Stimulated activated CD4-positive, alpha-beta T cell treated with anti-CD3 and anti-CD28 coated beads, Interleukin-1b, Interleukin-23, amount 100 ng/mL, for 4 hours (primary cell): Measurements from ENCODE around the gene MYZAP.

ENCODE experiments used
- DNase-seq, 2 donors: peaks; one replicate each; pipeline ENCODE4 v3.0.0-alpha.2; 2020; ENCODE audit warnings: low read depth in 2 of 2

The MYZAP gene

DNA sequence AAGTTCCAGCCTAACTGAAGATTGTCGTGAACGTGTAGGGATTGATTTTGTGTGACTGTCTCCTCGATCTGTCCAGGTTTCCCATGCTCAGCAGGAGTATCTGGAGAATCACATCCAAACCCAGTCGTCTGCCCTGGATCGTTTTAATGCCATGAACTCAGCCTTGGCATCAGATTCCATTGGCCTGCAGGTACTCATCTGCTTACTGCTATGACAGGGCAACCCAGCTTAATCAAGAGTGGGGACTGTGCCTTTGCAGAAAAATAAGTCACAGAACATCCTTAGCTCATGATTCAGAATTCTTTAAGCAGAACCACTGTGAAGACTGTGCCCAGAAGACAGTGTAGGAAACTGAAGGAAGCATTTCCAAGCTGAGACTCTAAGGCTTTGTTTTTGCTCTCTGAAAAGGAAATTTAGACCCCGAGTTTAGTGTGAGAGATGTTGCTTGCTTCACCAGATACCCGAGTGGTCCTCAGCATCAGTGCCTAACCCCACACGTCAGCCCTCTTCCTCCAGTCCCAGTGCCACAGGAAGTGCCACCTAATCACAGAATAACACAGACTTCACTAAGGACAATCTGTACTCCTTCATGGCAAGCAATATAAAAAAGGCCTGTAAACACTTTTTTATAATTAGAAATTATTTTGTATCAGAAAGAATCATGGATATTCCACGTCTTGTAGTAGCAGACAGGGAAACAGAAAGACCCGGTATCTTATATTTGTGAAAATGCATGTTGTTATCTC, 34.2 kb downstream of the MYZAP start:
- no peak for DNase-seq

DNA sequence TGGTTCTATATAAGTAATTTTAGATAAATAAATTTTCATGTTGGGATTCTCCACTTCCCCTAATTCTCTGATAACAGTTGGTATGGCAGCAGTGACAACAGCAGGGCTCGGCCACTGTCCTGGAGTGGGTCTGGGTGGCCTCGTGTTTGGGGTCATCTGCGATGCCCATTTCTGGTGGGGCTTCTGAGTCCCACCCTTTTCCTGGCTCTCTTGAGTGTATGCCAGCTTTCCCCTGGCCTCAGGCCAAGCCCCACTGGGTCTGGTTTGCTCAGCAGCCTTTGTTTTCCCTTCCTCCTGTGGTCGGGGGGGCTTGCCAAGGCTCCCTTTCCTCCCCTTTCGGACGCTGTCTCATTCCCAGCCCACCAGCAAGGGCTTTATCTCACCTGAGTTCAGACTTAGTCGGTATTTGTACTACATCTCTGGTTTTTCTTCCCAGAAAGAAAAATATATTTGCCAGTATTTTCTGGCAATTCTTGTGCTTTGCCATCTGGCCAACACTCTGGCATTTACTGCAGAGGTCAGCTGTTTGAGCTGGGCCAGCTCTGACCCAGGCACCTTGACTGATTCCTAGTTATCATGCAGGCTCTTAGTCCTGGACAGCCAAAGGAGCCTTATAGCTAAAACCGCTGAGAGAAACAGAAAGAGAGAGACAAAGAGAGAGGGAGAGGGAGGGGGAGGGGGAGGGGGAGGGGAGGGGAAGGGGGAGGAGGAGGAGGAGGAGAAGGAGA, 35.2 kb downstream of the MYZAP start:
- DNase-seq: no peak

DNA sequence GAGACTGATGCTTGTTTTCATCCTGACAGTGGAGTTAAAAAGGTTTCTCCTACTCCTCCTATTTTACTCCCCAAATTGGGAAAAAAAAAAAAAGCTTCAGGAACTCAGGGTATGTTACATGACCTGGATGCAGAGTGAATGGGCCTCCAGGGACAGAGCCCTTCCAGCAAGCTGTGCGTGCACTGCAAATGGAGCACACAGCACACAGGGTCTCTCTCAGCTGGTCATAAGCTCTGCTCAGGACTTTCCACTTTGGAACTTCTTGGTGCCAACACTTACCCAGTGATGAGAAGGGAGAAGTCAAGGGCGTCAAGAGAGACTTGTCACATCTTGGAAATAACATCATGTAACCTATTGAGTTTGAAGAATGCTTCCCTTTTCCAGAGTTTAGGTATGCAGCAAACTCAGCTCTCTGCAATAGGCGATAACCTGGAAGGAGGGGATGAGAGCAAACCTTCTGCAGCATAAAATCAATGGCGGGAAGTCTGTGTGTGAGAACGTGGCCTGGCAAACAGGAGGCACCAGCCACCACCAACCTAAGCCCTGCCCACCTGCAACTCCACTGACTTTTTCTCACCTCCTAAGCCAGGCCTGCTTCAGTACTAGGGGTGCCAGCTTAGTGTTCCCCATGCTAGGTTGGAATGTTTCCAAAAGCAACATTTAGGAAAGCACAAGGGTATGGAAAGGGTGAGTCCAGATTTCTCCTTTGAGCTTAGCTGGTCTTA, 39.8 kb downstream of the MYZAP start:
- DNase-seq: no peak

DNA sequence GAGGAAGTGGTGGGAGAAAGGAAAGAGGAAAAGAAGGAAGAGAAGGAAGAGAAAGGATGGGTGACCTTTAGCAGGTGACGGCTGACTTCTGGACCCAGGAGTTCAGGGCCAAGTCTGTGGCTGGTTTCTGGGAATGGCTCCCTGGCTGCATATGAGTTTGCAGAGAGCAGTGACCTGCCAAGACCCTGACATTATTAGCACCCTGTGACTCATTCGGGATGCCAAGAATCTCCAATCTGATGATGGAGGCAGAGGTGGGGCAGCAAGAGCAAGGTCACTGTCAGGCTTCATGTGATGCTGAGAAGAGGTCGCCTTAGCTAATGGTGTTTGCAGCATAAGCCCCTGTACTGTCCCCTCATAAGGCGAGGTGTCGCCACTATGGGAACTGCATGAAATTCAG, 42.6 kb downstream of the MYZAP start:
- no peak for DNase-seq

DNA sequence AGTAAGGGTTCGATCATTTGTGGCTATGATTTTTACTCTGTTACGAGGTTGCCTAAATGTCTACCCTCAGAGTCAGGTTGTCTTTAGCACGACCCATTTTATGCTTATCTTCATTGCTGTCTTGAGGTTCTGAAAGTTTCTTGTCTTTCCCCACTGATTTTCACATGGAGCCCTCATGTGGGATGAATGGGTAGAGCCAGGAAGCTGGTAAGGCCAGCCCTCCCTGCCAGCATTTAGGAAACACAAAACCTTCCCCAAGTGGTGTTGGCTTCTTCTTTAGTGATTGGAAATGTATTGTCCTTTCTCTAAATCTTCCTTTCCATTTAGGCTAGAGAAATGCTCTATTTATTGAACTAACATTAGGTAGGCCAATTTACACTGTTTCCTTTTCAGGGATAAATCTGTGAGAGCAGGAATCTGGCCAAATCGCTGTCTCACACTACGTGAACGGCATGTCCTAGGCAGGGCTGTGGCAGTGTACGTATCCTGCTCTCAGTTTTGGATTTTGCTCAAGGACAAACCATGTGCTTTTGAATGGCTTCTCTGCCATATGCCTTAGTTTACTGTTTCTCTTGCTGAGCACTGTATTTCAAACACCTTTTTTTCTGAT, 43.7 kb downstream of the MYZAP start:
- no peak for DNase-seq

DNA sequence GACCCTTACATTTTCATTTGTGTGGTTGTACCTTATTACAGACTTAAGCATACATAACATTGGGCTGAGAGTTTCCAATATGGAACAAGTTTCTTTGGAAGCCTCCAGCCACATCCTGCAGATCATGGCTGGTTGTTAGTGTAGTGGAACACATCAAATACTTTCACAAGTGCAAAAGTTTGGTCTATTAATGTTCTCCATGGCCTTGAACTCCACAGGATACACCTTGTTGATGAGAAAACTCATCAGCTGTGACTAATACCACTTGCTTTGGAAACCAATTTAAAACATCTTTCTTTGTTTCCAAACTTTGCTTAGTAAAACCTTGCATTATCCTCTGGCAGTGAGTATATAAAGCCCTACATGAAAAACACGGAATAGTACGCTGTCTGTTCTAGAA, 46.1 kb downstream of the MYZAP start:
- no peak for DNase-seq

DNA sequence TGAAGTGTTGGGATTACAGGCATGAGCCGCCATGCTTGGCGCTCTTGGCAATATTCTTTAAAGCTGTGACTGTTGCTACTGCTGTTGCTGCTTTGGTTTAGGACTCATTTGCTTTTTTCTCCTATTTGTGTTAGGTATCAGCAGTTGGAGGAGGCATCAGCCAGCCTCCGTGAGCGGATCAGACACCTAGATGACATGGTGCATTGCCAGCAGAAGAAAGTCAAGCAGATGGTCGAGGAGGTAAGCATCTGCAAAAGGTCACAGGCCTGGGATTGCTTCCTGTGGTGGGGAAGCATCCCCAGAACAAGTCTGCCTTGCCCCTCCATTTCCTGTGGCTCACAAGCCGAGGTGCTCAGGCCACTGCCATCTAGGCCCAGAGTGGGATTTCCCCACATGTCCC, 47.6 kb downstream of the MYZAP start:
- DNase-seq: no peak

DNA sequence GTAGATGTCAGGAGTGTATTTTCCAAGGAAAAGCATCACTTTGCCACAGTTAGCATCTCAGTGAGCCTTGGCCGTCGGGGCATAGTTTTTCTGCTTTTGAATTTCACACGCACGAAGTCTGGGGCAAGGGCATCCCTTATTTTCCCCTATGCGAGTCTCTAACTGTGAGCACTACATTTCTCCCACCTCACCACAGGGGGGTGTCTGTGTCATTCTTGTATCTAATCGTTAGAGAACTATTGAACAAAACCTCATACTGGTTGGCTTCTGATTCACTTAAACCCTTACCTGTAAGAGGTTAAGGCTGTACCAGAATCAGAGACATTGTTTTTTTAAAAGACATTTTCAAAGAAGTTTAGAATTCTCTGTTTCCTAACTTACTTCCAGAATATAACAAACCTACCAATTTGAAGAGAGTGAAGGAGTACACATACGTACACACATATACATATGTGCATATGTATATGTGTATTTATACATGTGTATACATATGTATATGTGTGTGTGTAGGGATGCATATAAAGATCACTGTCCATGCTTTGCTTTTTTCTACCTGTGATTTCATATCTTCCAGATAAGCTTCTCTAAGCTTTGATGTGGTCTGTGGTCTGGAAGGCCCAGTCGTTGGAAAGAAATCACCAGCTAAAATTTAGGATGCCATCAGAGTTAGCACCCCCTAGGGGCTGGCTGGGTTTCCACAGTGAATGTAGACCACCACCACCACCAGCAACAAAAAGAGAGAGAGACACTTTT, 49.4 kb downstream of the MYZAP start:
- no peak for DNase-seq

DNA sequence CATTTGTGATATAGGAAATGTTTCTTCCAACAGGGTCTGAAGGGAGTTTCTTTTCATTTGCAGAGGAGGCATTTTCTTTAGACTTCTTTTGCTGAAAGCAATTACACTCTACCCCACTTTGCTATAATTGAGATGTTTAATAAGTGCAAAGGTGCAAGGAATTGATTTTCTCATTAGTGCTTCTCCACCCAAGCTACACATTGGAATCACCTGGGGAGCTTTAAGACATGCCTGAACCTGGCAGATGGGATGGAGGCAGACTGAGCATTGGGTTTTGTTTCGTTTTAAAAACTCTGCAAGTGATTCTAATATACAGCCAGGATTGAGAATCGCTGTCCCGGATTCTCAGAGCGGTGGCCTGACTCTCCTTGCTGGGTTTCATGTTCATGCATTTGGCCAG, 52.1 kb downstream of the MYZAP start:
- no peak for DNase-seq

DNA sequence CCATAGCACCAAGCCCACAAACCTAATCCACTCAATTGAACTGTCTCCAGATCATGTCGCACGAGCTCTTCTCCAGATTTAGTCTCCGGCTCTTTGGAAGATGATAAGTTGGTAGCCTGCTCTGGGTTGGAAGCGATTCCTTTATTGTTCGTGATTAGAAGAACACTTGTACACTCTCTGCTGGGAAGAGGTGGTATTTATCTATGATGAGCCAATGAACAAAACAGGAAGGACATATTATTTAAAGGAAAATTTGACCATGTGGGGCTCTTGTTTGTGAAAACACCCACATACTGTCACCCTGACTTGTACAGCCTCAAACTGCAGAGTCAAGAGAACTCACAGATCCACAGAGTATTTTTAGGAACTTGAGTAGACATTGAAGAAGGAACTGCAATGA, 54.4 kb downstream of the MYZAP start:
- DNase-seq: no peak

DNA sequence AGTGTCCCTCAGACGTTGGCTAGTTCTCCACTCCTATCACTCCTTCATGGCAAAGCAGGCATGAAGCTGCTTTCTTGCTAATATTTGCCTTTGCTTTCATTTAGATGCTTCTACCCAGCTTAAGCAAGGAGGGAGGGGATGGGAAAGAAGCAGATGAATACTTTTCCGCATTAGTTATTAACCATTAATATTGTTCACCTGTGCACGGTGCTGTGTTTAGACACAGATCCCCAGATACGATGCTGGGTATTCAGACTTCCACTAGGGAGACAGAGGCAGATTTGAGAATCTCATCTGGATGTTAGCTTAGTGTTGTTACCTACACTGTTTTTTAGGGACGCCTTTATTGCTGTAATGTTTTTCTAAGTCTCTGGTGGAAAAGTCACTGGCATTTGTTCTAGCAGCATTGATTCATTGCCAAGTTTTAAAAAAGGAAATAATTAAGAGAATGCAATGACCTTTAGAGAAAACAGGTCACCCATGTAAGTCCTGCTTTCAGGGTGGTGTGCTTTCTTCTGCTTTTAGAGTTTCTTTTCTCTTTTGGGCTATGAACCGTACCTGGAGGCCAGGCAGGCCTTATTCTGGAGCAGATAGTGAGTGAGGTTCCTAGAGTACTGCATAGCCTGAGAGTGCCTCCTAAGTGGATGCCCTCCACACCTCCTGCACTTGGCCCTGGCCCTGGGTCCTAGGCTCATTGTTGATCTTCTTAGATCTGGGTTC, 55.5 kb downstream of the MYZAP start:
- DNase-seq: no peak

DNA sequence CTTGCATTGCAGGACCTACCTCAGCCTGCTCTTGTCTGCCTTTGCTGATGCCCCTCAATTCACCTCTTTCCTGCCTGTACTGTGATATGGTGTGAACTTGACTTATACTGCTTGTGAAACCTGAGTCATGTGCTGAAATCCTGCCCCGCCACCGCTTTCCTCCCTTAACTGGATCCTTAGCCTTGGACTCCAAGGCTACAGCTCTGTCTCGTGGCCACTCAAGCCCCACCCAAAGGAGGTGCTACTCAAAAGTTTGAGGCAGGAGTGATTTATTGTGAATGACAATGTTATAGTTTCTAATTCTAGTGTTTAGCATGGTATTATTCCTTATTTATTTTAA, 56.1 kb downstream of the MYZAP start:
- no peak for DNase-seq

DNA sequence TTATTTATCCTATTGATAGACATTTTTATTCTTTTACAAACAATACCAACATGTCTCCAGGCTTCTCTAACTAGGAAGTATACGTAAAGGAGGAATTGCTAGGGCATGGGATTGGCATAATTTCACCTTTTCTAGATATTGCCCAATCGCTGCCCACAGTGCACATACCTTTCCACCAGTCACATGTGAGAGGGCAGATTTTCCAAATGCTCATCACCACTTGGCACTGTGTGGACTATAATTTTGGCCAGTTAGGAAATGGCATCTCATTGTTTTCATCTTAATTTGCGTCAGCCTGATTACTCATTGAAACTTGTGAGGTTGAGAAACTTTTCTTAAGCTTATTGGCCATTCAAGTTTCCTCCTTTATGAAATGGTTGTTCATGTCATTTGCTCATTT, 57.4 kb downstream of the MYZAP start:
- DNase-seq: no peak

DNA sequence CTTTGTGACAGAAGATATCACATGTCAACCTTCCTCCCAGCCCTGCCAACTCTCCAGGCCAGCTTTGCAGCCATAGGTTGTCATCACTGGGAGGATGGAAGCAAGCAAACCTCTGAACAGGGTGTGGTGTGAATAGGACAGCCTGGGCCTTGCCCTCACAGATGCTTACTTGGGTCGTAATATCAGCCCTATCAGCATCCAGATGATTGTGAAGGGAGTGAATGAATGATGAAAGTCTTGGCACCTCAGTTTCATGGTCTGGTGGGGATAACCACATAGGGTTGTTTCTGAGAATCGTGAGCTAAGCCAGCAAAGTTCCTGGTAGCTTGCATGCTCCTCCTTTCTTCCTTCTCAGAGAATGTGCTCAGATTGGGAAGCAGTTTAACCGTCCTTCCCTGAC, 59.7 kb downstream of the MYZAP start:
- DNase-seq: no peak

DNA sequence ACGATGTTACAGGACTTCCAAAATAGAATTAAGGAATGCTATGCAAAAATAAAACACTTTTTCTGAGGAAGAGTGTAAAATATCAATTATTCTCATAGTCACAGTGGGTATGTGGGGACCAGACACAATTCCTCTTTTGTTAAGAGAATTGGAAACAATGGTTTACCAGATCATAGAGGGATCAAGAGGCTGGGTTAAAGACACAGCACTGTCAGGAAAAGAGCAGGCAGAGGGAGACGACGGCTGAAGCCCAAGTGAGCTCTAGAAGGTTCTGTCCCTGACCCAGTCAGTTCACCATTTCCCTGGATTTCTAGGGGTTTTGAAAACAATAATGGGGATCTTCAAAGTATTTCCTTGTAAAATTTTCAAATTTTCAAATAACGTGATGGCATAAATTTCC, 60.8 kb downstream of the MYZAP start:
- DNase-seq: no peak

DNA sequence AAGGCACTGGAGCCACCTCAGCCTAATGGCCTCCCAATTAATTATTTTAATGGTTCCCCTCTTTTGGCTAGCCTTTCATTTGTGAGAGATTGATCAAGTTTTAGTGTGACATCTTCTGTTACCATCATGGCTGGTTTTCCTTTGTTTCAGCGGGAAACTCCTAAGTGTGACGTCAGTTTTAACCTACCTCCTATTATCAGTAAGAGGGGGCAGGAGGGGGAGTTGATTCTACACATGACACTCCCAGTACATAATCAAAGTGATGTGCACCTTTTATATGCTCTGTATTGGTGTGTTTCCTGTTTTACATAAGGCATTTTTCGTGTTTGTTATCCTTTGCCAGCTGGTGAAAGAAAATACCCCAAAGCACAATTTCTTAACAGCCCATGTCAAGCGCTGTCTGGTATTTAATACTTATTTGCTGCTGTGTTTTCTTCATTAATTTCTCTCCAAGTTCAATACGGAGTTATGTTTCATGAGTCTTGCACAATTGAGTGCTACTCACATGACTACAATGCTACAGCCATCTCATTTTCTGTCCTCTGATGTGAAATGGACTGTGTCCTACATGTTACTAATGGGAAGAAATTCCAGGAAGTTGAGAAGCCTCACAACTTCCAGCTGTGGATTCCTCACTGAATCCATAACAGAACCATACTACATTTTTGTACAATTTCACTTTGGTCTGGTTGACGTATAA, 62.6 kb downstream of the MYZAP start:
- no peak for DNase-seq

DNA sequence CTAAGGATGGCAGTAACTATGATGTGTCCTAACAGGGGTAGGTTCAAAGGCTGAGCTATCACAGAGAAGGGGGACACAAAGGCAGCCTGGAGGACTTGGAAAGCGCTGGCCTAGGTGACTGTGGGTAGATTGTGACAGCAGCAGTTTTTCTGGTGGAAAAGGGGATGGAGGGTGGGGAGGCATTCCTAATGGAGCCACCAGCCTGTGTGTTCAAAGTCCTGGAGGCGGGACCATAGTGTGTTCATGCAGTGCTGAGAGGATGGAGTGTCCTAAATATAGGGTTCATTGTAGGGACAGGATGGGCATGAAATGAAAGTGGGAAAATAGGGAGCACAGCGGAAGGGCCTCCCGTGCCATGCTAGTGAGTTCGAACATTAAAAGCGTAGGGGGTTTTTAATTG, 63.3 kb downstream of the MYZAP start:
- DNase-seq: no peak

DNA sequence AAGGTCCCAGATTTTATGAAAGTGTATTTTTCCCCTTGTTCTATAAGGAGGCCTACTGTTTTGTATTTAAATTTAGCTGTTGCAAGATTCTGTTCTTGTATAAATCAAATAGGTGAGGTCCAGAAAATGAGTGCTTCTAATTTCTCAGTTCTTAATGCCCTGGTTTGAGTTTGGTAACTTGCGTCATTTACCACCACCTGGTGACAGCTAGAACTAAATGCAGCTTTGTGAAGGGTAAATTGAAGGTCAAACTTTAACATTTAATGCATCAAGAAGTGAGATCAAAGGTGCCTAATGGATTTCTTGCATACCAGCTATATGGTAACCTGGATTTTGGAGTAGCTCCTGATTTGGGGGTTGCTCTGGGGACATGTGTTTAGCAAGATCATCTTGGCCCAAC, 64.1 kb downstream of the MYZAP start:
- DNase-seq: no peak

DNA sequence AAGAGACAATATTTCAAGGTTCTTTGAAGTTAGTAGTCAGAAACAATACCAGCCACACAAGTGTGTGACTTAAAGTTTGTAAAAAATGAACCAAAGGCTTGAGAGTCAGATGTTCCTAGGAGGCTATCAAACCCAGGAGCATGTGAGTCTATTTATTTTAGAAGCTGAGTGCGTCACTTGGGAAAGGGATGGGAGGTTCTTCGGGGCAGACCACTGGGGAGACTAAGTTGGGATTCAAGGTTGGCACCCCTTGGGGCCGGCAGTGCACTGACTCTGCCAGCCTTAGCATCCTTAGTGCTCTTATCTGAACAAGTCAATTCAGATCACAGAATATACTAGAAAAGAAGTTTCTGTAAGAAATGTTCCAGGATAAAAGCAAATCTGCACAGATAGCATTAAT, 64.7 kb downstream of the MYZAP start:
- no peak for DNase-seq

DNA sequence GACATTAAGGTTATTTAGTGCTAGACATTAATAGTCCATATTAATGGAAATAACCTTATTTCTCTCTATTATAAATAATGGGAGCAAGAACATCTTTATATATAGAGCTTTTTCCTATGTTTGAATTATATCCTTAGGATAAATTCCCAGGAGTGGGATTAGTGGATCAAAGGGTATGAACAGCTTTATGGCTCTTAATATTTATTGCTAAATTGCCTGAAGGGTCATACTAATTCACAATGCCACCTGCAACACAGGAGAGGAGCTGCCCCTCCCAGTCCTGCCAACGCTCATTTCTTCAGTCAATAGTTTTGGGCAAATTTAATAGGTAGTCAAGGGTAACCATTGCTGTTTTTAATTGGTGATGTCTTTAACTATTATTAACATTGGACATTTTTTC, 65.9 kb downstream of the MYZAP start:
- no peak for DNase-seq
